Diencephalon (tissue), 1 donor: ENCODE data around the gene PCP2. TPM values are rescaled to one million over a fixed set of nuclear protein-coding genes. Genes with fewer than 3 reads are reported as not detected.

Experiments used
- small RNA-seq: library from RNA; depleted of rRNA; stranded (forward); fragments of <200 nt; gene quantifications from one replicate; pipeline ENCODE3, GENCODE V24; 2014
- total RNA-seq: library from RNA; depleted of rRNA; stranded (reverse); fragments of >200 nt; gene quantifications from one replicate; pipeline ENCODE4 v1.2.3, GENCODE V29; 2014

Gene PCP2
- not detected for total RNA-seq

DNA sequence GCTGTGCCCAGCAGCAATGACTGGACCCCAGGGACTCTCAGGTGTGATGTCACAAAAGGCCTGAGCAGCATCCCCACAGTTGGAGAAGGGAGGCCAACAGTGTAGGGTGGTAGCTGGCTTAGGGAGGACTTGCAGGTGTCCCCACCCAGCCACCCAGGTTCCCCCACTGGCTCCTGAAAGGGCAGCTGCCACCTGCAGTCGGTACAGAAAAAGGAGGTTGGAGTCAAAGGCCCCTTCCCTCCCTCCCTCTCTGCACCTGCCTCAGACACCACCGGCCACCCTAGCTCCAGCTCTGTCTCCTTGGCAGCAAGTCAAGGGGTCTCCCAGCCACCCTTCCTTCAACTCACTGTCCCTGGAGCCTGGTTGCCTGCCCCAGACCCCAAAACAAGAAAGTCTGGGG is at the start of gene PCP2:
Gene PCP2, minus strand, starts transcription at position 22 of the 400 bp plus-strand sequence. CDS start 262 bp downstream, outside the sequence.

DNA sequence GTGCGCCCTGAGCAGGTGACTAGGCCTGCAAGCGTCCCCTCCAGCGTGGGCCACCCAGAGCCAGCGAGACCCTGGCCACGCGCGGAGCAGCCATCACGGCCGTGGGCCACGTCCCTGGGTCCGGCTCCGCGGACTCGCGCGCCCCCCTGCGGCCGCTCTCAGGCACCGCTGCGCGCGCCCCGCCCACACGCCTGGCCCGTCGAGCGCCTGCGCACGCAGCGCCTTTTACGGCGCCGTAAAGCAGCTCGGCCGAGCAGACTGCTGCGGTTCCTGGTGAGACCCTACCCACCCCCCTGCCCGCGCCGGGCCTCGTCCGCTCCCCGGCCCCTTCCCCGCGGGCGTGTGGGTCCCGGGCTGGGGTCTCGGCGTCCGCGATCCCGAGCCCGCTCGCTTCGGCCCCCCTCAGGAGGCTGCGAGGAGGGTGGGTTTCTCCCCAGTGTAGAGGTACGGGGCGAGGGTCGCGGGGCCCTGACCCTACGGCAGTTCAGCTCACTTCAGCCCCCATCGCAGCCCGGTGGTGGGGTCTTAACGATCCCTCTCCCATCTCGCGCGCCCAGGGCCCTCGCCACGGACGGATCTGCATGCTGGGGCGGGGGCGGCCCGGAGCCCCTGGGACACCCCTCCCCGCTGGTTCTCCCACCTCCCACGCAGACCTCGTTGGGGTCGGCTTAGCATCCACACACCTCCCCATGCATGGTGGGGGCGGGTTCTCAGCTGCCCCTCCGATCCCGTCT is 47.3 kb upstream of the PCP2 start, which contains the start of gene TRAPPC5:
Gene TRAPPC5, plus strand, starts transcription at position 228 of the 734 bp plus-strand sequence. CDS start 1,421 bp downstream, outside the sequence.

DNA sequence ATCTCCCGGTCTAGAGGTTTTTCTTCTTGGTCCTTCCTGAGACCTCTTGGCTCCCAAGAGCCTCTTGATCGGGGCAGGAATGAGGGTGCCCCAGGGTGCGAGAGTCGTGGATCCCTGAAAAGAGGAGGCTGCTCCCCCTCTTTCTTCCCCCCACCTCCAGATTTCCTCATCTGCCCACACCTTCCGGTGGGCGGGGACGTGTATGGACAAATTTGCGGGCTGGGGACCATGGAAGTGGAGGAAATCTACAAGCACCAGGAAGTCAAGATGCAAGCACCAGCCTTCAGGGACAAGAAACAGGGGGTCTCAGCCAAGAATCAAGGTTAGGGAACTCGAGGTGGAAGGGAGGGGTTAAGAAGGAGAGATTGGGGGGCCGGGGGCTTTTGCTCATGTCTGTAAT is 43.3 kb upstream of the PCP2 start, which contains the start of gene MCEMP1:
Gene MCEMP1, plus strand, starts transcription at position 237 of the 400 bp plus-strand sequence. Its CDS starts 31 bp downstream, at position 268.

DNA sequence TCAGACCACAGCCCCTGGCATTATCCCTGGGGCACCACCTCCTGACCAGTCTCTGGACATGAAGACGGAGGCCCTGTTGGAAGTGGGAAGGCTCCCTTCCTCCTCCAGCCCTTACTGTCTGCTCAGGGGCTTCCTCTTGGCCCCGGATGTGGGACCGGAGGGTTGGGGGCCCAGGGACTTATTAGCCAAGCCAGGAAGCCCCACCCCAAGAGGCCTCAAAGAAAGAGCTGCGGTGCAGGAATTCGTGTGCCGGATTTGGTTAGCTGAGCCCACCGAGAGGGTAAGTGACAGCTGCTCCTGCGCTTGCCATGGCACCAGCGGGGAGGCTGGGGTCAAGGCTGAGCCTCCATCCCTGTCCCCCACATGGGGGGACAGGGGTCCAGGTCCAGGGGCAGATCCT is 35.3 kb upstream of the PCP2 start, which contains the start of gene RETN:
Gene RETN, plus strand, starts transcription at position 208 of the 400 bp plus-strand sequence. CDS start 278 bp downstream, outside the sequence.

DNA sequence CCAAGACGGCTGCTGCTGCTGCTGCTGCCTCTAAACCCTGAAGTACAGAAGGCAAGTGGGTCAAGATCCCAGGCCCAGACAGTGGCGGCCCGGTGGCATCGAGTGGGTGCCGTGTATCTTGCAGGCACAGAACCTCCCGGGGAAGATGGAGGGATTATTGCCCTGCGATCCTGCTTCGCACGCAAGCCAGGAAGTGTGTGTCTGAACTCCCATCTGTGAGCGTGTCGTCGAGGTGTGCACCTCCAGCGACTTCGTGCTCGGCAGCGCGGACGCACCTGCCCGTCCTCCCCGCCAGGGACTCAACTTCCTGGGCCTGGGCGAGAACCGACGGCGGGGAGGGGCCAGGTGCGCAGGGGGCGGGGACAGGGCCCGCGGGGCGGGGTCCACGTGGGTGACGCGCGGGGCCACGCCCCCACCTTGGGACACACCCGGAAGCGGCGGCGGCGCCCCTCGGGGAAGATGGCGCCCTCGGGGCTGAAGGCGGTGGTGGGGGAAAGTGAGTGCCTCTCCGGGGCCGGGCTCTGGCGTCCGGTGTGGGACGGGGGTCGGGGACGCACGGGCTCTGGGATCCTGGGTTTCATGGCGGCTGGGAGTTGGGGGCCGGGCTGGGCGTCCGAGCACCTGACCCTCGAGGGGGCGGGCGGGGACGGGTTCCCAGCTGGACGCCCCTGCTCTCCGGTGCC is 3.3 kb upstream of the PCP2 start, which contains the start of gene STXBP2:
Gene STXBP2, plus strand, starts transcription at position 420 of the 683 bp plus-strand sequence. Its CDS starts 40 bp downstream, at position 460.

DNA sequence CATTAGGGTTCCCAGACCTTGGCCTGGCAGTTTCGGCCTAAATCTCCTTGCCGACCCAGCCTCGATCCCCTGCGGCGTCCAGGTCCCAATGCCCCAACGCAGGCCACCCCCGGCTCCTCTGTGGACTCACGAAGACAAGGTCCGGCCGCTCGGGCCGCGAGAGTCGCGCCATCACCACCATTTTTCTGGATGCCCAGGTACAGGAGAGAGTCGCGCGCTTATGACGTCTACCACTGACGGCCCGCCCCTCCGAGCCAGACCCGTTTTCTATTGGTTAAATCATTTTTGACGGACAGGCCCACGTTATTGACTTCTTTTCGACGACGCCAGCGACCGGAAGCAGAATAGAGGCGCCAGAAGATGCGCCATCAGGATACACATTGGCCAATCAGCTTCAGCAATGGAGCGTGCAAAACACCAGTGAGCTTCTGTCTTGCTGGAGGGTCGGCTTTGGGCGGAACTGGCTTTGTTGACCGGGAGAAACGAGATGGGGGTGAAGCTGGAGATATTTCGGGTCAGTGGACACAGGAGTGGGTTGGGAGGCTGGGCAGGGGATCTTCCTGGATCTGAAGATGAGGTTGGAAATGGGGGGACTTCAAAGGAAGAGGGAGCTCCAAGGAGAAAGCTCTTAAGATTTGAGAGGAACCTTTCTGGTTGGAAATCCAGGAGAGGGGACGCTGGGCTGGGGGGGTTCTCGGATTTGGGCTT is 4.0 kb downstream of the PCP2 start, which contains the start of the genes PET100 and XAB2:
Gene PET100, plus strand, starts transcription at position 447 of the 708 bp plus-strand sequence. Its CDS starts 41 bp downstream, at position 488.
Gene XAB2, minus strand, starts transcription at position 199 of the 708 bp plus-strand sequence. Its CDS starts 18 bp downstream, at position 181.

DNA sequence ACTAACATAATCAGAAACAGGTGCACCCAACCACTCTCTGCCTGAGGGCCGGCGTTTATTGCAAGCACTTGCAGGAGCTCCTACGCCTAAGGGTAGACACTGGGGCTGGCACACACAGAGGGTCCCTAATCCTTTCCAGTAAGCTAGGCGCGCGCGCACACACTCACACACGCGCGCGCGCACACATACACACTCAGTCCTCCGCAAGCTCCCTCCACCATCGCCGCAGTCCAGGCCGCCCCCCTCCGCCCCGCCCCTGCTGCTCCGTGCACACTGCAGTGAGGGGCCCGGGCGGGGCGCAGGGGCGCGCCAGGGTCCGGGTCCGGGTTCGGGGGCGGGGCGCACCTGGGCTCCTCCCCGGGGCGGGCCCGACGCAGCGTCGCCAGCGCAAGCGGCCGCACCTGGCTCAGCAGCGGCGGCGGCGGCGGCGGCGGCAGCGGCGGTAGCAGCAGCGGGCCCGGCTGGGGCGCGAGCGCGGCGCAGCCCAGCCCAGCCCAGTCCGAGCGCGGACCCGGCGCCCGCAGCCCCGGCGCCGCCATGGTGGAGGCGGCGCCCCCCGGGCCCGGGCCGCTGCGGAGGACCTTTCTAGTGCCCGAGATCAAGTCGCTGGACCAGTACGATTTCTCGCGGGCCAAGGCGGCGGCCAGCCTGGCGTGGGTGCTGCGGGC is 37.9 kb downstream of the PCP2 start, which contains the start of gene CAMSAP3:
Gene CAMSAP3, plus strand, starts transcription at position 398 of the 668 bp plus-strand sequence. Its CDS starts 140 bp downstream, at position 538.

Small RNA genes lying within 50 kb of the gene (small RNA-seq; reads per million reads assigned to genes)
- gene MIR6792 = not detected

Other genes with a start within 250 kb of the PCP2 start
- gene PEX11G, start 144.7 kb downstream of the PCP2 start, total RNA-seq = 1.8 TPM
- gene ZNF358, start 117.6 kb downstream of the PCP2 start, total RNA-seq = 11.3 TPM
- 9.9 TPM for gene MCOLN1, start 111.1 kb downstream of the PCP2 start, total RNA-seq
- 63.7 TPM for gene PNPLA6, start 98.0 kb downstream of the PCP2 start, total RNA-seq
- gene CAMSAP3, start 37.9 kb downstream of the PCP2 start, total RNA-seq = 15.5 TPM
- gene XAB2, start 4.2 kb downstream of the PCP2 start, total RNA-seq = 18.2 TPM
- gene PET100, start 3.9 kb downstream of the PCP2 start, total RNA-seq = 23.3 TPM
- gene STXBP2, start 3.4 kb upstream of the PCP2 start, total RNA-seq = 3.5 TPM
- gene RETN, start 35.3 kb upstream of the PCP2 start, total RNA-seq = 0.92 TPM
- gene MCEMP1, start 43.4 kb upstream of the PCP2 start, total RNA-seq = not detected
- 16.1 TPM for gene TRAPPC5, start 47.1 kb upstream of the PCP2 start, total RNA-seq
- gene FCER2, start 68.4 kb upstream of the PCP2 start, total RNA-seq = 0.46 TPM
- gene CLEC4G, start 98.4 kb upstream of the PCP2 start, total RNA-seq = 0.92 TPM
- gene CD209, start 113.8 kb upstream of the PCP2 start, total RNA-seq = 0.69 TPM
- not detected for gene CLEC4M, start 129.5 kb upstream of the PCP2 start, total RNA-seq
- 55.4 TPM for gene EVI5L, start 196.5 kb upstream of the PCP2 start, total RNA-seq
- 3.5 TPM for gene PRR36, start 240.7 kb upstream of the PCP2 start, total RNA-seq